COLO829 (cell line): ENCODE measurements around the gene FZD4.
"Not testable (repeated sequence)": the region's sequence is repeated elsewhere in the genome, so short reads cannot be mapped to it uniquely, and the experiment has no call there.

Experiments
- DNase-seq: peaks from one replicate; pipeline ENCODE4 v3.0.0; 2012; ENCODE audit warnings: low spot score

Gene FZD4

GRCh38 chr11:86972734-86973133, 17.5 kb upstream of the FZD4 start:
- no peak for DNase-seq

- no peak for DNase-seq
These were observed 14.1 kb upstream of the FZD4 start for GRCh38 chr11:86969258-86969657.

GRCh38 chr11:86967601-86968000, 12.4 kb upstream of the FZD4 start:
- DNase-seq: not testable (repeated sequence)

- DNase-seq: no peak
These were observed 2.9 kb upstream of the FZD4 start for GRCh38 chr11:86957976-86958646.

GRCh38 chr11:86956905-86957195, 1.7 kb upstream of the FZD4 start:
- DNase-seq: no peak

- DNase-seq: no peak
These were observed 159 bp downstream of the FZD4 start for GRCh38 chr11:86955111-86955360.

DNA sequence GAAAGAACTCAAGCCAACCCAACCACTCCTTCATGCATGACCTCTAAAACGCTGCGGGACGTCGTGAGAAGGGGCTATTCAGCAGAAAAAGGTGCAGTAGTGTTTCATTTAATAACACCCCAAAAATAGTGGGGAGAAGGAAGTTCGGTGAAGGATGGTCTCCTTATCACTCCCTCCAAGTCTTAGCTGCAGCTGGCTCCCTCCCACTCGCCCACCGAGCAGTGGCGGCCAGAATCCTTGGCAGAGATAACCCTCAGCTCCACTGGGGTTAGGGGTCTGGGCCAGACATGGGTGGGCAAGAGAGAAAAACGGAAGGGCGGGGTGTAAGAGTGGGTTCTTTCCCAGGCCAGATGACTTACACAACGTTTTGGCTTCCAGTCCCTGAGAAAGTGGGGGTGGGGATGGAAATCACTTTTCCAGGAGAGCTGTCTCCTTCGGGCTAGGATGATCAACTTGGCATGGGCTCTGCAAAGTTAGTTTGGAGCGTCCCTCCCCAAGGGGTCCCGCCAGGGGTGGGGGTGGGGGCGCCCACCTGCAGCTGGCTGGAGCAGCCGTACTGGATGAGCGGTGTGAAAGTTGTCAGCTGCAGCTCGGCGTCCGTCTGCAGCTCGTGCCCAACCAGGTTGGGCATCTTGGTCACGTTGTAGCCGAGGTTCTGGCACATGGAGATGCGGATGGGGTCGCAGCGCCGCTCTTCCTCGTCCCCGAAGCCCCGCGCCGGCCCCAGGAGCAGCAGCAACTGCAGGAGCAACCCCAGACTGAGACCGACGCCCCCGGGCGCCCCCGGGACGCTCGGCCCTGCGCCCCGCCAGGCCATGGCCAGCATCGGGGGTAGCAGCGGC, 705 bp downstream of the FZD4 start:
- DNase-seq: no peak

- no peak for DNase-seq
These were observed 2.8 kb downstream of the FZD4 start for GRCh38 chr11:86952221-86952875.

GRCh38 chr11:86951706-86952105, 3.5 kb downstream of the FZD4 start:
- DNase-seq: no peak

DNA sequence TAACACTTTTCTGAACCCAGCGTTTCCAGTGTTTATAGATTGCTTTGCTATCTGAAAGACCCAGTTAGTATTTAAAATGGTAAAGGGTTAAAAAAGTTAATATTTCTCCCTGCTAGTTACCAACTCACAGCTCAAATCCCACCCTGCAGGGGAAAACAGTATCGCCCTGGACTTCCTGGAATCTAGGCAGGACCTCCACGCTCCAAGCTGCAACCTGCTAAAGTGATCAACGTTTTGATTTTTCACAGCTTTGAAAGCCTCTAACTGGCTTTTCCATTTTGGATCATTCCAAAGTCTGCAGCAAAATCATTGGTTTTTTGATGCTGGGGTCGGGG, 4.6 kb downstream of the FZD4 start:
- no peak for DNase-seq

- no peak for DNase-seq
These were observed 5.1 kb downstream of the FZD4 start for GRCh38 chr11:86949995-86950660.

DNA sequence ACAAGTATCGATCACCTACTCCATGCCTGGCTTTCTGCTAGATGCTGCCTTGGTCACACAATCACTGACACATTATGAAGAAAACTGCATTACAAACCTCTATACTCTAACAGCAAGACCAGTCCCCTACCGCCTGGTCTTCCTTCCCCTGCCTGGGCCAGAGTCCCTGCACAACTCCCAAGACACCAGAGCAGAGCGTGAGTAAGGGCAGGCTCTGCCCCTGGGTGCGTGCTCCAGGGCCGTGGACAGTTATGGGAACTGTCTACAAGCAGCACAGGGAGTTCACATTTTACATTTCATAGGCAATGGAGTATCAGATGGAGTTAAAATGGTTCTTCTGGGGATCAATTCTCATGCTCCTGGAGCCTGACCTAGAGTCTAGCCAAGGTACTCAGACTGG, 6.5 kb downstream of the FZD4 start:
- DNase-seq: no peak

DNA sequence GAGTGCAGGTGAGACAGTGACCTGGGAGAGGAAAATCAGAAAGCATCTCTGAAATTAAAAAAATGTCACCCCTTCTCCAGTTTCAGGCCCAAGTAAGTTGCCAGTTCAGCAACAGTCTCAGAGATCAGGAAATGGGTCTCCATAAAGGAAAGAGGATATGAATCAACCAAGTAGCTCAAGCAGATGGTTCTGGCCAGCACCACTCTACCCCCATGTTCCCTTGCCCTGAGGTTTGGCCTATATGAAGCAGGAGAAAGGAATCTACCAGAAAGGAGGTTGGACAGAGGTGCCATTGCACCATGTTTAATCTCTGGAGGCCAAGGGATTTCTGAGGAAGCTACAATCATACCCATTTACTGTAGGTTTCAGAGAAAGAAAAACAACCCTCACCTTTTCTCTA, 7.7 kb downstream of the FZD4 start:
- DNase-seq: no peak

- not testable (repeated sequence) for DNase-seq
These were observed 11.7 kb downstream of the FZD4 start for GRCh38 chr11:86943505-86943904.

DNA sequence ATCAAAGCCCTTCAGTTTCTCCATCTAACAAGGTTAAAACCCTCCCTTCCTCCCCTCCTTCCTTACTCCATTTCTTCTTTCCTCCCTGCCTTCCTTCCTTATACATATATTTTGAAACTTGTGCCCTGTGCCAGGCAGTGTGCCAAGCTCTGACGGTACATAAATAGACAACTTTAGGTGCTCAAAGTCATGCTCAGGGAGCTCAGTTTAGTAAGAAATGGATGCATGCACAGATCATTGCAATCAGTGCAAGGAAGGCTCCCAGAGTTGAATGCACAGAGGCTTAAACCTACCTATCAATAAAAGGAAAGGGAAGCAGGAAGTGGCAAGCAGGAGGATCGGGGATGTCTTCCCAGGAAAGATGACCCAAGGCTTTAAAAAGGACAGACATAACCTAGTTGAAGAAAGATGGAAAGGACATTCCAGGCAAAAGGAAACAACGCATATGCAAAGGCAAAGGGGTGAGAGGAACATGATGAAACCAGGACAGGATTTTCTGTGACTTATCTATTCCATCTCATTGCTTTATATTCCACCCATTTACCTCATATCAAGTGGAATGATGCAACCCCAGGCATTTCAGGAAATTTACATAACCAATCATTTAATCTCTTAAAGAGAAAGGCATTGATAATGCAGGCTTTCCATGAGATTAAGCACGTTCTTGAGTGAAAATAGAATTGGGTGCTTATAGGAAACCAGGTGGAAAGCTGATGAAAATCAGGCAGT, 13.2 kb downstream of the FZD4 start:
- DNase-seq: no peak

DNA sequence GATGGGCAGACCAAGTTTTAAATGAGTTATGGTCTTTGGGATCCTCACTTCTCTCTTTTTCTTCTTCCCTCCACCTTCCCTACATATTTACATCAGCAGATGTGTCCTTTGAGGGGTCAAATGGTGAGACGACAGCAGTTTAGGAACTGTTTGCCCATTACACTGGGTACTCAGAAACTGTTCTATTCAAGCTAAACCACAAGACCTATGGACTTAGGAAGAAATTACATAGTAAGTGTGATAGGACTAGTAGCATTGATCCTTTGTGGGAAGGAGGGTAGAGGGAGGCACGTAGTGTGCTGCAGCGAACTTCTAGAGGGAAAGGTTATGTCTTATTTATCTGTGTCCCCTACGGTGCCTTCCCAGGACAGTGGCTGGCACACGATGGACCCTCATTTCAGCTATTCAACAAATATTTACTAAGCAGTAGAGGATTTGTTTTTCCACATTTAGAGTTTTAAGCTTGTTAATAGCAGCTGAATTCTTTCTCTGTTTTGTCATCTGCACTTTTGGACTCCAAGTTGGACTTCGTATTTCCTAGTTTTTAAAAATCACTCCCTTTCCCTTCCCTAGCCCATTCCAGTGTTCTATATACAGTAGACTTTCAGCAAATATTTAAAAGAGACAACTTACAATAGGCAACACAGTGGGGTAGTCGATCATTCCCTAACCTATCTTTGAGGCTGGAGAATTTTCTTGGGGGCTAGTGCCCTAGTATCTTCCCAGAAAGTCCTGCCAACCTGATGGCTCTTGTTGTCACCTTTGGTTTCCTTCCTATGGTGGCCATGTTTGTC, 13.9 kb downstream of the FZD4 start:
- no peak for DNase-seq

DNA sequence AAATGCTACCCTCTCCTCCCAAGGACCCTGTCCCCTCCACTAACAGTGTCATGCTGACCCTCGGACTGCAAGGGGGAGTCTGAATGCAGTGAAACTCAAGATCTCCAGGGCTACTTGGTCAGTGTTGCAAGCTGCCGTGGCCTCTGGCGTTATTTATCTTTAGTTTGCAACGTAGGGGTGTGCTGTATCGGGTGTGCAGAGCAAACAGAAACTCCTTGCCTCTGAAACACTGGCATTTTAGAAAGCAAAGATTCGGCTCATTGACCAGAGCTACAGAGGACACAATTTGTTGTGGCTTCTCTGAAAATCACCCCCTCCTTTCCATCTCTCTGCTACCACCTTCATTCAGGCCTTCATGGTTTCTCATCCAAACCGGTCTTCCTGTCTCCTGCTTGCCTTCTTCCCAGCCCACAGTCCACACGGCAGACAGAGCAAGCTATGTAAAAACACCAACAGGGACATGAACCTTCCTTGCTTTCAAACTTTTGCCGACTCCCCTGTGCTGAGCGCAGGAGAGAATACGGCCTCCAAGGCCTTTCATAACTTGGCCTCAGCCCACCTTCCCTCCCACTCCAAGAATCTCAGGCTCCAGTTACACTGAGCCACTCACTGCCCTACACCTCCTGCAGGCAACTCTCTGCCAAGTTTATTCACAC, 14.9 kb downstream of the FZD4 start:
- no peak for DNase-seq

DNA sequence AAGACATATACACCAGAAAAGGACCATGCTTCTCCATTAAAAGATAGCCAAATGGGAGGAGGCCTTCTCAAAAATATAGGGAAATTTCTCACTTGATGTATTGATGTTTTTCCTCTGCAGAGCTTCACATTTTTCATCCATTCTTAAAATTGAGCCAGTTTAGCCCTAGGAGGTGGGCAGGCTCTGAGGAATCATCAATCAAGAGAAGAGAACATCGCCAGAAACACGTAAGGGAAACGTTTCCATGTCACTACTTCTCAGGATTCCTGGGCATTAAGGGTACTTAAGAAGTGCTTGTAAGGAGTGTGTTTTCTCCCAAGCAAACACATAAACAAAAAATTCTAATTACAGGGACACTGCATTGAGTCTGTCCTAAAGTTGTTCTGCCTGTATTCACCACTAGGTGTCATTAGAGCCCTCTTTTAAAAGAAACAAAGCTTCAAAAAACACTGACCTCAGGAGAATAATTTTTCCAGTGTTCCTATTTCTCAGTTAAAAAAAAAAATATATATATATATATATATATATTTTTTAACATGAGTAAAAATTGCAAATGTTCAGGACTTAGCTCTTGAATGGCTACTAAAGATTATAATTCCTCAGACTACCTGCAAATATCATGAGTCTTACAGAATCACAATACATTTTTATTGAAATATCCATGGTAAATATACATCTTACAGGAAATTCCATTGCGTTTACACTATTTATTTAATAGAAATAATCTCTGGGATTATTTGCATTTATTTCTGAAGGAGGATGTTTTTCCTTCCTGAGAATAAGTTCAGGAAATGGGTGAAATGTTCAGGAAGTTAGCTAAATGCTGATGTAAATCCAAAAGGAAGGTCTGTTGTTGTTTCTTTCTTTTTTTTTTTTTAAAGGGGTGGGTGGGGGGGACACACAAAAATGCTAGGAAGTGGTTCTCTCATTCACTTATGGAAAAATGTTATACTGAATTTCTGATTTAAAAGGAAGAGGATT, 16.0 kb downstream of the FZD4 start:
- no peak for DNase-seq

GRCh38 chr11:86938203-86938899, 16.8 kb downstream of the FZD4 start:
- DNase-seq: no peak
